HCT116 (cell line): ENCODE results near the gene ERC2. TPM values are rescaled to one million over a fixed set of nuclear protein-coding genes. Genes with fewer than 3 reads are reported as not detected.

ENCODE experiments used
- ATAC-seq: fragments of 200-7000 bp; cut with Tn5 transposase; 2 replicates; pipeline ENCODE4 v1.9.1; 2020; ENCODE audit warnings: mild to moderate bottlenecking, moderate library complexity
- BruUV-seq: library from RNA; stranded (reverse); fragments of 400-500 nt; replicated peaks from 2 replicates; lab custom pipeline; 2021; lab: Mats Ljungman, UMichigan
- CTCF ChIA-PET: fragments of 300-600 bp; sonication (Branson Sonifier 250); formaldehyde crosslinking; loops from one replicate; lab custom pipeline; 2021; ENCODE audit warnings: antibody characterized with exemption; lab: Charles Lee
- POLR2A ChIA-PET: fragments of 300-600, 350-600 bp; sonication (Branson Sonifier 250); formaldehyde crosslinking; loops from one replicate; lab custom pipeline; 2021; ENCODE audit warnings: antibody characterized with exemption; lab: Charles Lee
- RAD21 ChIA-PET, 2 experiments: fragments of 300-600 bp; sonication (Branson Sonifier 250); formaldehyde crosslinking; loops; one replicate each; lab custom pipeline; 2023; ENCODE audit warnings: low total read pairs in 2 of 2; ENCODE audit not compliant: uncharacterized antibody in 2 of 2, unreplicated experiment in 2 of 2, low non-redundant PET in 1 of 2; lab: Charles Lee
- DNase-seq: peaks from one replicate; pipeline ENCODE4 v3.0.0-alpha.2; 2010; ENCODE audit warnings: low read depth, low spot score
- H2AFZ ChIP-seq: fragments of 200-600 bp; shearing (Covaris generic), sonication (generic); 2 replicates; pipeline ENCODE4 v1.6.1; 2017; ENCODE audit warnings: low read depth, mixed run types, mixed read lengths, antibody characterized with exemption, low read length; ENCODE audit not compliant: poor library complexity, severe bottlenecking
- H3K27ac ChIP-seq: 2 replicates; pipeline ENCODE4 v1.5.1; 2012; ENCODE audit warnings: low read depth, low read length
- H3K27me3 ChIP-seq: fragments of 200-600 bp; sonication (generic); 2 replicates; pipeline ENCODE4 v1.6.1; 2016; ENCODE audit warnings: mixed run types, low read length, mixed read lengths; ENCODE audit not compliant: insufficient read depth
- H3K36me3 ChIP-seq, 2 experiments: fragments of 200-500 bp in 1 of 2; fragments of 200-600 bp in 1 of 2; sonication (Bioruptor generic) in 1 of 2; sonication (generic) in 1 of 2; 2 replicates each; pipeline versions ENCODE4 v1.5.1 to v1.6.1; 2014 to 2016; ENCODE audit warnings: low read length in 2 of 2, inconsistent platforms in 1 of 2, mixed read lengths in 1 of 2, mixed run types in 1 of 2; ENCODE audit not compliant: insufficient read depth in 2 of 2, control insufficient read depth in 1 of 2
- H3K4me1 ChIP-seq, 2 experiments: fragments of 200-600 bp in 1 of 2; sonication (generic) in 1 of 2; 2 replicates each; pipeline versions ENCODE4 v1.5.1 to v1.6.1; 2012 to 2017; ENCODE audit warnings: low read length in 2 of 2, inconsistent platforms in 1 of 2, mild to moderate bottlenecking in 1 of 2, mixed read lengths in 1 of 2, mixed run types in 1 of 2, moderate library complexity in 1 of 2; ENCODE audit not compliant: insufficient read depth in 2 of 2, control insufficient read depth in 1 of 2
- H3K4me2 ChIP-seq: fragments of 200-600 bp; sonication (generic); 2 replicates; pipeline ENCODE4 v1.6.1; 2017; ENCODE audit warnings: mixed run types, low read length, mixed read lengths
- H3K4me3 ChIP-seq, 2 experiments: fragments of 200-600 bp in 1 of 2; sonication (generic) in 1 of 2; replicated peaks in 1 of 2; 2 replicates each; pipeline ENCODE4 v1.5.1; 2011 to 2016; ENCODE audit warnings: low read length in 2 of 2, control low read depth in 1 of 2, low read depth in 1 of 2, mild to moderate bottlenecking in 1 of 2, mixed read lengths in 1 of 2, mixed run types in 1 of 2
- H3K79me2 ChIP-seq: fragments of 200-600 bp; sonication (generic); 2 replicates; pipeline ENCODE4 v1.6.1; 2017; ENCODE audit warnings: mild to moderate bottlenecking, mixed run types, low read length, moderate library complexity, mixed read lengths; ENCODE audit not compliant: insufficient read depth
- H3K9ac ChIP-seq: fragments of 200-600 bp; sonication (generic); 2 replicates; pipeline ENCODE4 v1.6.1; 2016; ENCODE audit warnings: low read length, mixed read lengths
- H3K9me2 ChIP-seq: fragments of 200-600 bp; sonication (generic), shearing (Covaris generic); 2 replicates; pipeline ENCODE4 v1.6.1; 2017; ENCODE audit warnings: mixed run types, mild to moderate bottlenecking, moderate library complexity; ENCODE audit not compliant: insufficient read depth
- H3K9me3 ChIP-seq, 2 experiments: fragments of 200-500 bp in 1 of 2; fragments of 200-600 bp in 1 of 2; sonication (Bioruptor generic) in 1 of 2; sonication (generic) in 1 of 2; 2 replicates each; pipeline ENCODE4 v1.6.1; 2014 to 2017; ENCODE audit warnings: low read length in 2 of 2, mixed read lengths in 2 of 2, inconsistent platforms in 1 of 2, low read depth in 1 of 2, mild to moderate bottlenecking in 1 of 2, mixed run types in 1 of 2, moderate library complexity in 1 of 2; ENCODE audit not compliant: control insufficient read depth in 1 of 2, insufficient read depth in 1 of 2
- H4K20me1 ChIP-seq: fragments of 200-600 bp; sonication (generic), shearing (Covaris generic); 2 replicates; pipeline ENCODE4 v1.6.1; 2017; ENCODE audit warnings: mixed run types, mild to moderate bottlenecking, moderate library complexity; ENCODE audit not compliant: insufficient read depth
- CEBPB ChIP-seq: IDR thresholded peaks from 2 replicates; pipeline ENCODE4 v1.6.1; 2012; ENCODE audit warnings: low read depth
- ELF1 ChIP-seq: IDR thresholded peaks from 2 replicates; pipeline ENCODE4 v1.6.1; 2012; ENCODE audit warnings: low read depth, borderline replicate concordance
- EZH2phosphoT487 ChIP-seq: fragments of 200-600 bp; IDR thresholded peaks from 2 replicates; pipeline ENCODE4 v1.6.1; 2018; ENCODE audit warnings: antibody characterized with exemption, borderline replicate concordance
- FOSL1 ChIP-seq: IDR thresholded peaks from 2 replicates; pipeline ENCODE4 v1.6.1; 2012; ENCODE audit warnings: low read depth
- JUND ChIP-seq: IDR thresholded peaks from 2 replicates; pipeline ENCODE4 v1.6.1; 2012
- POLR2A ChIP-seq: IDR thresholded peaks from 2 replicates; pipeline ENCODE4 v1.7.0; 2011; ENCODE audit warnings: borderline replicate concordance; ENCODE audit not compliant: insufficient read depth, insufficient read length; ENCODE audit errors: extremely low read depth
- SIN3A ChIP-seq: IDR thresholded peaks from 2 replicates; pipeline ENCODE4 v1.6.1; 2012; ENCODE audit warnings: low read depth
- SP1 ChIP-seq: IDR thresholded peaks from 2 replicates; pipeline ENCODE4 v1.6.1; 2012; ENCODE audit warnings: low read depth
- SRF ChIP-seq: IDR thresholded peaks from 2 replicates; pipeline ENCODE4 v1.6.1; 2012; ENCODE audit warnings: low read depth
- TCF7L2 ChIP-seq: IDR thresholded peaks from 2 replicates; pipeline ENCODE4 v1.7.0; 2011; ENCODE audit warnings: borderline replicate concordance, inconsistent platforms; ENCODE audit not compliant: insufficient read depth, insufficient read length; ENCODE audit errors: extremely low read depth
- YY1 ChIP-seq: IDR thresholded peaks from 2 replicates; pipeline ENCODE4 v1.6.1; 2011; ENCODE audit warnings: low read length, low read depth, moderate library complexity, mild to moderate bottlenecking; ENCODE audit not compliant: insufficient replicate concordance; ENCODE audit errors: extremely low read depth
- ZFX ChIP-seq: fragments of 450-650 bp; IDR thresholded peaks from 2 replicates; pipeline ENCODE4 v1.6.1; 2017
- intact Hi-C: fragments of 100-400 bp; cut with micrococcal nuclease; formaldehyde crosslinking; loops from 2 replicates; pipeline ENCODE4 v1.10.0; 2022
- total RNA-seq: library from RNA; stranded (reverse); gene quantifications from one replicate; pipeline ENCODE4 v1.2.1, GENCODE V29; 2021; ENCODE audit not compliant: unreplicated experiment
- TF ChIP-seq, protein P1 (sequence below): IDR thresholded peaks from 2 replicates; pipeline ENCODE4 v1.6.1; 2011; ENCODE audit warnings: mild to moderate bottlenecking, low read length, moderate library complexity; ENCODE audit not compliant: insufficient replicate concordance; ENCODE audit errors: extremely low read depth
- TF ChIP-seq, protein P2 (sequence below), 3 experiments: fragments of 200-600 bp in 1 of 3; sonication (generic) in 1 of 3; IDR thresholded peaks in 2 of 3; conservative IDR thresholded peaks in 1 of 3; 2 replicates each; pipeline ENCODE4 v1.5.1; 2012 to 2017; ENCODE audit warnings: low read depth in 2 of 3, low read length in 2 of 3, antibody characterized with exemption in 1 of 3, borderline replicate concordance in 1 of 3, control low read depth in 1 of 3, mild to moderate bottlenecking in 1 of 3, mixed read lengths in 1 of 3, mixed run types in 1 of 3, moderate library complexity in 1 of 3; ENCODE audit not compliant: insufficient read depth in 1 of 3
- TF ChIP-seq, protein P3 (sequence below): IDR thresholded peaks from 2 replicates; pipeline ENCODE4 v1.6.1; 2012
- TF ChIP-seq, protein P4 (sequence below): IDR thresholded peaks from 2 replicates; pipeline ENCODE4 v1.6.1; 2012; ENCODE audit warnings: low read depth

ERC2 gene
- total RNA-seq, 1 experiment from 2014 or later: not detected

DNA sequence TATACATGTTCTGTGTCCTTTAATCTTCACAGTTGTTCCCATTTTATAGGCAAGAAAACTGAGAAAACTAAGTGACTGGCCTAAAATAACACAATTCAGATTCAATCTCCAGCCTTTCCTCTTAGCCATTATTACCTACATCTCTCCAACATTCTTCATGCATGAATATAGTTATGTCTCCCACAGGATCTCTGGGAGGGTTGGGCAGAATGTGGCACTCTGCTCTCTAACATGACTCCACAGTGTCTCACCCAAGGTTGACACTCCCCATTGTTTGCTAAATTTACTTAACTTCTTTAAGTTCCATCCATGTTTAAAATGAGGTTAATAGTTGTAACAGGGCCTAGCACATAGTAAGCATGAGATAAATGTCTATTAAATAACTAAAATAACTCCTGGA is 276.3 kb downstream of the ERC2 start (continued):
- TF ChIP-seq POLR2A (no peak), TCF7L2 (no peak), ELF1 (no peak), SP1 (no peak), CEBPB (no peak), EZH2phosphoT487 (no peak)

DNA sequence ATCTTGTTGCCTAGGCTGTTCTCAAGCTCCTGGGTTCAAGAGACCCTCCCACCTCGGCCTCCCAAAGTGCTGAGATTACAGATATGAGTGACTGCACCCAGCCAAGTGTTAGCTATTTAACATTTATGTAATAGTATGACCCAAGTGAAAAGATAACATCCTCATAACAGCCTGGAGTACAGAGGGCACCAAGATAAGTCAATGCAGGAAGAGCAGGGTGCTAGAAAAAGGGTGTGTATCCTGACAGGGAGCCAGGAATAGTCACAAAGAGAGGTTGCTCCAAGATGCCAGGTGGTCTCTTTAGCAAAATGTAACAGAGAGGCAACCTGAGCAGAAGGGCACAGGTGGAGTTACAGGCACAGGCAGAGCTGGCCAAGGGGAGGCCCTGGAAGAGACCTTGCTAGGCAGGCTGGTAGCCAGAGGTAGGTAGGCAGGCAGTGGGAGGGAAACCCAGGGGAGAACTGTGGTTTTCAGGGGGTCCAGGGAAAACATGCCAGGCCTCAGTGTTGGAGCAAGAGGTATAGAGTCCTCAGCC is 277.4 kb downstream of the ERC2 start:
- H2AFZ ChIP-seq: no peak overlapping the region
- TF ChIP-seq, protein P1, sequence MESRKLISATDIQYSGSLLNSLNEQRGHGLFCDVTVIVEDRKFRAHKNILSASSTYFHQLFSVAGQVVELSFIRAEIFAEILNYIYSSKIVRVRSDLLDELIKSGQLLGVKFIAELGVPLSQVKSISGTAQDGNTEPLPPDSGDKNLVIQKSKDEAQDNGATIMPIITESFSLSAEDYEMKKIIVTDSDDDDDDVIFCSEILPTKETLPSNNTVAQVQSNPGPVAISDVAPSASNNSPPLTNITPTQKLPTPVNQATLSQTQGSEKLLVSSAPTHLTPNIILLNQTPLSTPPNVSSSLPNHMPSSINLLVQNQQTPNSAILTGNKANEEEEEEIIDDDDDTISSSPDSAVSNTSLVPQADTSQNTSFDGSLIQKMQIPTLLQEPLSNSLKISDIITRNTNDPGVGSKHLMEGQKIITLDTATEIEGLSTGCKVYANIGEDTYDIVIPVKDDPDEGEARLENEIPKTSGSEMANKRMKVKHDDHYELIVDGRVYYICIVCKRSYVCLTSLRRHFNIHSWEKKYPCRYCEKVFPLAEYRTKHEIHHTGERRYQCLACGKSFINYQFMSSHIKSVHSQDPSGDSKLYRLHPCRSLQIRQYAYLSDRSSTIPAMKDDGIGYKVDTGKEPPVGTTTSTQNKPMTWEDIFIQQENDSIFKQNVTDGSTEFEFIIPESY: no peak
- TF ChIP-seq YY1: no peak
- no peak for TF ChIP-seq JUND
- TF ChIP-seq ELF1: no peak
- TF ChIP-seq, protein P2, sequence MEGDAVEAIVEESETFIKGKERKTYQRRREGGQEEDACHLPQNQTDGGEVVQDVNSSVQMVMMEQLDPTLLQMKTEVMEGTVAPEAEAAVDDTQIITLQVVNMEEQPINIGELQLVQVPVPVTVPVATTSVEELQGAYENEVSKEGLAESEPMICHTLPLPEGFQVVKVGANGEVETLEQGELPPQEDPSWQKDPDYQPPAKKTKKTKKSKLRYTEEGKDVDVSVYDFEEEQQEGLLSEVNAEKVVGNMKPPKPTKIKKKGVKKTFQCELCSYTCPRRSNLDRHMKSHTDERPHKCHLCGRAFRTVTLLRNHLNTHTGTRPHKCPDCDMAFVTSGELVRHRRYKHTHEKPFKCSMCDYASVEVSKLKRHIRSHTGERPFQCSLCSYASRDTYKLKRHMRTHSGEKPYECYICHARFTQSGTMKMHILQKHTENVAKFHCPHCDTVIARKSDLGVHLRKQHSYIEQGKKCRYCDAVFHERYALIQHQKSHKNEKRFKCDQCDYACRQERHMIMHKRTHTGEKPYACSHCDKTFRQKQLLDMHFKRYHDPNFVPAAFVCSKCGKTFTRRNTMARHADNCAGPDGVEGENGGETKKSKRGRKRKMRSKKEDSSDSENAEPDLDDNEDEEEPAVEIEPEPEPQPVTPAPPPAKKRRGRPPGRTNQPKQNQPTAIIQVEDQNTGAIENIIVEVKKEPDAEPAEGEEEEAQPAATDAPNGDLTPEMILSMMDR (IDR thresholded peaks at IDR 0.05 in 2 of 3, conservative IDR thresholded peaks at IDR 0.05 in 1 of 3; ENCODE audit: borderline replicate concordance in 1 of 3, insufficient read depth in 1 of 3, low read depth in 2 of 3, low read length in 2 of 3): no peak
- TF ChIP-seq, protein P3, sequence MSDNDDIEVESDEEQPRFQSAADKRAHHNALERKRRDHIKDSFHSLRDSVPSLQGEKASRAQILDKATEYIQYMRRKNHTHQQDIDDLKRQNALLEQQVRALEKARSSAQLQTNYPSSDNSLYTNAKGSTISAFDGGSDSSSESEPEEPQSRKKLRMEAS: no peak
- no peak for TF ChIP-seq SRF
- TF ChIP-seq, protein P4, sequence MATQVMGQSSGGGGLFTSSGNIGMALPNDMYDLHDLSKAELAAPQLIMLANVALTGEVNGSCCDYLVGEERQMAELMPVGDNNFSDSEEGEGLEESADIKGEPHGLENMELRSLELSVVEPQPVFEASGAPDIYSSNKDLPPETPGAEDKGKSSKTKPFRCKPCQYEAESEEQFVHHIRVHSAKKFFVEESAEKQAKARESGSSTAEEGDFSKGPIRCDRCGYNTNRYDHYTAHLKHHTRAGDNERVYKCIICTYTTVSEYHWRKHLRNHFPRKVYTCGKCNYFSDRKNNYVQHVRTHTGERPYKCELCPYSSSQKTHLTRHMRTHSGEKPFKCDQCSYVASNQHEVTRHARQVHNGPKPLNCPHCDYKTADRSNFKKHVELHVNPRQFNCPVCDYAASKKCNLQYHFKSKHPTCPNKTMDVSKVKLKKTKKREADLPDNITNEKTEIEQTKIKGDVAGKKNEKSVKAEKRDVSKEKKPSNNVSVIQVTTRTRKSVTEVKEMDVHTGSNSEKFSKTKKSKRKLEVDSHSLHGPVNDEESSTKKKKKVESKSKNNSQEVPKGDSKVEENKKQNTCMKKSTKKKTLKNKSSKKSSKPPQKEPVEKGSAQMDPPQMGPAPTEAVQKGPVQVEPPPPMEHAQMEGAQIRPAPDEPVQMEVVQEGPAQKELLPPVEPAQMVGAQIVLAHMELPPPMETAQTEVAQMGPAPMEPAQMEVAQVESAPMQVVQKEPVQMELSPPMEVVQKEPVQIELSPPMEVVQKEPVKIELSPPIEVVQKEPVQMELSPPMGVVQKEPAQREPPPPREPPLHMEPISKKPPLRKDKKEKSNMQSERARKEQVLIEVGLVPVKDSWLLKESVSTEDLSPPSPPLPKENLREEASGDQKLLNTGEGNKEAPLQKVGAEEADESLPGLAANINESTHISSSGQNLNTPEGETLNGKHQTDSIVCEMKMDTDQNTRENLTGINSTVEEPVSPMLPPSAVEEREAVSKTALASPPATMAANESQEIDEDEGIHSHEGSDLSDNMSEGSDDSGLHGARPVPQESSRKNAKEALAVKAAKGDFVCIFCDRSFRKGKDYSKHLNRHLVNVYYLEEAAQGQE: no peak
- no peak for TF ChIP-seq SIN3A
- no peak for TF ChIP-seq FOSL1
- no peak for TF ChIP-seq TCF7L2
- no peak for TF ChIP-seq ZFX
- TF ChIP-seq POLR2A: no peak
- TF ChIP-seq EZH2phosphoT487: no peak
- peaks cover 5% of the 10 kb centered on the region; the same call in 1 of the 2 replicates for H3K27me3 ChIP-seq
- no peaks in the 10 kb centered on the region for H3K79me2 ChIP-seq
- H3K27ac ChIP-seq: no peak overlapping the region
- ChIA-PET POLR2A (no interaction called here), CTCF (no interaction called here), RAD21 (no interaction called here)
- DNase-seq (no peak), ATAC-seq (no peak)
- H3K4me1 ChIP-seq: no peaks in the 10 kb centered on the region
- H3K4me3 ChIP-seq: no peak overlapping the region
- no peak overlapping the region for H3K4me2 ChIP-seq
- H3K9me3 ChIP-seq: no peaks in the 10 kb centered on the region
- H3K9ac ChIP-seq: no peak overlapping the region
- no TSS peak for BruUV-seq
- intact Hi-C loops: no loop called here
- no peaks in the 10 kb centered on the region for H3K9me2 ChIP-seq
- H3K36me3 ChIP-seq: no peaks in the 10 kb centered on the region
- H4K20me1 ChIP-seq: no peaks in the 10 kb centered on the region
